Measurements from ENCODE around the gene APC2. TPM values are rescaled to one million over a fixed set of nuclear protein-coding genes. Genes with fewer than 3 reads are reported as not detected.

Gene APC2
- total RNA-seq, 2 donors from 2014 or later, result 0.38 to 0.57 TPM

DNA sequence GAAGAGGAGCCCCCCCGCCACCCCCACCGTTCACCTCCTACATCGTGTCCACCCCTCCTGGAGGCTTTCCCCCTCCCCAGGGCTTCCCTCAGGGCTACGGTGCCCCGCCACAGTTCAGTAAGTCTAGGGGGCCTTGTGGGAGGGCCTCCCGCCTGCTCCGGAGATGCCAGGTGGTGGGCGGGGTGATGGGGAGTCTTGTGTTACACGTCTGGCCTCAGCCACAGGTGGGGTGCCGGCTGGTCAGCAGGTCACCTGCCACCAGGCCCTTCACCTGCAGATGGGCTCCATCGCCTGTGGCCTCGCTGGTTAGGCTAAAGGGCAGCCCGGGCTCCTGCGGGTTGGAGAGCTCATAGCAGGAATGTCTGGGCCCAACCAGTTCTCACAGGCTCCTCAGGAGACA lies 19.7 kb upstream of the APC2 start:
- Histone ChIP-seq H3K9me3 (ENCODE audit: control insufficient read depth, low read length) (no peaks in the 10 kb centered on the region), H3K36me3 (ENCODE audit: control insufficient read depth, insufficient read depth, low read length) (peaks cover 70% of the 10 kb centered on the region), H3K4me3 (ENCODE audit: low read length) (no peak overlapping the region), H3K27me3 (ENCODE audit: control insufficient read depth, insufficient read depth, low read length, poor library complexity, severe bottlenecking) (no peaks in the 10 kb centered on the region), H3K27ac (ENCODE audit: low read depth, low read length) (no peak overlapping the region), H3K9ac (ENCODE audit: extremely low read depth, low read length, poor library complexity, severe bottlenecking) (no peak overlapping the region), H3K4me1 (ENCODE audit: control insufficient read depth, insufficient read depth, low read length) (no peaks in the 10 kb centered on the region)
- TF ChIP-seq, protein P1, sequence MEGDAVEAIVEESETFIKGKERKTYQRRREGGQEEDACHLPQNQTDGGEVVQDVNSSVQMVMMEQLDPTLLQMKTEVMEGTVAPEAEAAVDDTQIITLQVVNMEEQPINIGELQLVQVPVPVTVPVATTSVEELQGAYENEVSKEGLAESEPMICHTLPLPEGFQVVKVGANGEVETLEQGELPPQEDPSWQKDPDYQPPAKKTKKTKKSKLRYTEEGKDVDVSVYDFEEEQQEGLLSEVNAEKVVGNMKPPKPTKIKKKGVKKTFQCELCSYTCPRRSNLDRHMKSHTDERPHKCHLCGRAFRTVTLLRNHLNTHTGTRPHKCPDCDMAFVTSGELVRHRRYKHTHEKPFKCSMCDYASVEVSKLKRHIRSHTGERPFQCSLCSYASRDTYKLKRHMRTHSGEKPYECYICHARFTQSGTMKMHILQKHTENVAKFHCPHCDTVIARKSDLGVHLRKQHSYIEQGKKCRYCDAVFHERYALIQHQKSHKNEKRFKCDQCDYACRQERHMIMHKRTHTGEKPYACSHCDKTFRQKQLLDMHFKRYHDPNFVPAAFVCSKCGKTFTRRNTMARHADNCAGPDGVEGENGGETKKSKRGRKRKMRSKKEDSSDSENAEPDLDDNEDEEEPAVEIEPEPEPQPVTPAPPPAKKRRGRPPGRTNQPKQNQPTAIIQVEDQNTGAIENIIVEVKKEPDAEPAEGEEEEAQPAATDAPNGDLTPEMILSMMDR (conservative IDR thresholded peaks at IDR 0.05), result no peak
- no peaks in the 10 kb centered on the region for H3K9me3 Mint-ChIP-seq
- 99 to 100% methylated on average over 4 to 14 of the region's 14 CpGs for WGBS, 2 experiments (ENCODE audit: insufficient coverage in 1 of 2, insufficient read length in 1 of 2)
- no peak overlapping the region for H3K4me3 Mint-ChIP-seq
- H3K27ac Mint-ChIP-seq, result no peak overlapping the region
- no peak for DNase-seq
- no peaks in the 10 kb centered on the region for H3K4me1 Mint-ChIP-seq
- H3K36me3 Mint-ChIP-seq (ENCODE audit: low read depth), result peaks cover 42% of the 10 kb centered on the region
- H3K27me3 Mint-ChIP-seq (ENCODE audit: insufficient read depth), result no peaks in the 10 kb centered on the region

DNA sequence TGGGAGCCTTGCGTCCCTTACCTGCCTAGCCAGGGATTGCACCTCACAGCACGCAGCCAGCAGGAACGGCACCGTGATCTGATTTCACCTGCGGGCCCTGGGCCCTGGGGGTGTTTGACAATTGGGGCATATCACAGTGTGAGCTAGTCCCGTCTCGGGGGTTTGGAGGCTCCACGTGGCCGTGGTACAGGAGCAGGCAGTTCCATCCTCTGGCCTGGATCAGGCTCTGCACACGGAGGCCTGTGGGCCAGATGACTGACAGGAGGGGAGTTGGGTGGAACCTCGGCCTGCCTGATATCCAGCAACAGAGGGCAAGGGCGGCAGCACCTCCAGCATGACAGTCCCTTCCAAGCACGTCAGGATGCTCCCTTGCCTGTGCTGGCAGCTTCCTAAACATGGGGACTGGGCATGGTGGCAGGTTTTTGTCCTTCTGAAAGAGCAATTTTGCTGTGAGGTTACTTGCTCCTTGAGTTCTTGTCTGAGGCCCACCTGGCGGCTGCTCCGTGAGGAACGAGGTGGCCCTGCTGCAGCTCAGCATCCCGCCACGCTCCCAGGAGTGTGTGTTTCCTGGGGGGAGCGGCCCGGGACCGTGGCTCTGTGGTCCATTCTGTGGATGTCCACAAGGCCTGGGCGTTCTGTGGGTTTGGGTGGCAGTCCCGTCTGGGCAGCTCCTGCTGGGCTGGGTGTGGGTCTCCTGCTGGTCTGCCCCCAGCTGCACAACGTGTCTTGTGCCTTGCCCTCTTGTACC lies 18.0 kb upstream of the APC2 start:
- TF ChIP-seq, protein P1 (conservative IDR thresholded peaks at IDR 0.05), result no peak
- no peak overlapping the region for H3K9ac ChIP-seq (ENCODE audit: extremely low read depth, low read length, poor library complexity, severe bottlenecking)
- 94 to 97% methylated on average over 14 to 24 of the region's 24 CpGs for WGBS, 2 experiments (ENCODE audit: insufficient coverage in 1 of 2, insufficient read length in 1 of 2)
- H3K27ac Mint-ChIP-seq, result peak overlapping the region; percentile 44
- no peaks in the 10 kb centered on the region for H3K4me1 ChIP-seq (ENCODE audit: control insufficient read depth, insufficient read depth, low read length)
- no peaks in the 10 kb centered on the region for H3K27me3 Mint-ChIP-seq (ENCODE audit: insufficient read depth)
- peaks cover 61% of the 10 kb centered on the region for H3K36me3 ChIP-seq (ENCODE audit: control insufficient read depth, insufficient read depth, low read length)
- H3K4me3 ChIP-seq (ENCODE audit: low read length), result no peak overlapping the region
- no peaks in the 10 kb centered on the region for H3K4me1 Mint-ChIP-seq
- no peaks in the 10 kb centered on the region for H3K9me3 Mint-ChIP-seq
- DNase-seq, result no peak
- no peaks in the 10 kb centered on the region for H3K9me3 ChIP-seq (ENCODE audit: control insufficient read depth, low read length)
- H3K27me3 ChIP-seq (ENCODE audit: control insufficient read depth, insufficient read depth, low read length, poor library complexity, severe bottlenecking), result no peaks in the 10 kb centered on the region
- peaks cover 39% of the 10 kb centered on the region for H3K36me3 Mint-ChIP-seq (ENCODE audit: low read depth)
- no peak overlapping the region for H3K4me3 Mint-ChIP-seq
- H3K27ac ChIP-seq (ENCODE audit: low read depth, low read length), result no peak overlapping the region

DNA sequence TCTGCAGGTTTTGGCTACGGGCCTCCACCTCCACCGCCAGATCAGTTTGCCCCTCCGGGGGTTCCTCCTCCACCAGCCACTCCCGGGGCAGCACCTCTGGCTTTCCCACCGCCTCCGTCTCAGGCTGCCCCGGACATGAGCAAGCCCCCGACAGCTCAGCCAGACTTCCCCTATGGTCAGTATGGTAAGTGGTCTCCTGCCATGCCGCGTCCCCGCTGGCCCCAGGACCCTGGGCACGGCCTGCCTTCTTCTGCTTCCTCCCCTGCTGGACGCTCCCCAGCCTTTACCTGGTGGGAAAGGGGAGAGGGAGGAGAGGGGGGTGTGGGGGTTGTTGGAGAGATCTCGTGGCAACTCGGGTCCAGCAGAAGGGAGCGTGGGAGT lies 17.4 kb upstream of the APC2 start:
- Mint-ChIP-seq H3K36me3 (ENCODE audit: low read depth) (peaks cover 39% of the 10 kb centered on the region), H3K4me3 (no peak overlapping the region), H3K27ac (no peak overlapping the region), H3K27me3 (ENCODE audit: insufficient read depth) (no peaks in the 10 kb centered on the region), H3K9me3 (no peaks in the 10 kb centered on the region), H3K4me1 (no peaks in the 10 kb centered on the region)
- Histone ChIP-seq H3K9ac (ENCODE audit: extremely low read depth, low read length, poor library complexity, severe bottlenecking) (no peak overlapping the region), H3K27me3 (ENCODE audit: control insufficient read depth, insufficient read depth, low read length, poor library complexity, severe bottlenecking) (no peaks in the 10 kb centered on the region), H3K4me3 (ENCODE audit: low read length) (no peak overlapping the region), H3K9me3 (ENCODE audit: control insufficient read depth, low read length) (no peaks in the 10 kb centered on the region), H3K36me3 (ENCODE audit: control insufficient read depth, insufficient read depth, low read length) (peaks cover 55% of the 10 kb centered on the region), H3K4me1 (ENCODE audit: control insufficient read depth, insufficient read depth, low read length) (no peaks in the 10 kb centered on the region), H3K27ac (ENCODE audit: low read depth, low read length) (no peak overlapping the region)
- TF ChIP-seq, protein P1 (conservative IDR thresholded peaks at IDR 0.05), result no peak
- no peak for DNase-seq
- 95 to 100% methylated on average over 6 to 16 of the region's 16 CpGs for WGBS, 2 experiments (ENCODE audit: insufficient coverage in 1 of 2, insufficient read length in 1 of 2)

Data from endodermal cell (in vitro differentiated cells).